B cell (primary cell): Measurements from ENCODE around the gene TUT1.

Source experiments
- EZH2 ChIP-seq: IDR thresholded peaks from 2 replicates; pipeline ENCODE4 v1.6.1; 2012; ENCODE audit warnings: borderline replicate concordance, low read depth, mild to moderate bottlenecking, moderate library complexity, low read length; ENCODE audit not compliant: insufficient read depth, poor library complexity, severe bottlenecking
- TF ChIP-seq, protein P1 (sequence below): fragments of 200-600 bp; IDR thresholded peaks from one replicate; pipeline ENCODE4 v1.8.0; 2022; ENCODE audit warnings: antibody characterized with exemption, mild to moderate bottlenecking

GRCh38 chr11:62591448-62592145 lies at the start of gene TUT1:
- TF ChIP-seq, protein P1, sequence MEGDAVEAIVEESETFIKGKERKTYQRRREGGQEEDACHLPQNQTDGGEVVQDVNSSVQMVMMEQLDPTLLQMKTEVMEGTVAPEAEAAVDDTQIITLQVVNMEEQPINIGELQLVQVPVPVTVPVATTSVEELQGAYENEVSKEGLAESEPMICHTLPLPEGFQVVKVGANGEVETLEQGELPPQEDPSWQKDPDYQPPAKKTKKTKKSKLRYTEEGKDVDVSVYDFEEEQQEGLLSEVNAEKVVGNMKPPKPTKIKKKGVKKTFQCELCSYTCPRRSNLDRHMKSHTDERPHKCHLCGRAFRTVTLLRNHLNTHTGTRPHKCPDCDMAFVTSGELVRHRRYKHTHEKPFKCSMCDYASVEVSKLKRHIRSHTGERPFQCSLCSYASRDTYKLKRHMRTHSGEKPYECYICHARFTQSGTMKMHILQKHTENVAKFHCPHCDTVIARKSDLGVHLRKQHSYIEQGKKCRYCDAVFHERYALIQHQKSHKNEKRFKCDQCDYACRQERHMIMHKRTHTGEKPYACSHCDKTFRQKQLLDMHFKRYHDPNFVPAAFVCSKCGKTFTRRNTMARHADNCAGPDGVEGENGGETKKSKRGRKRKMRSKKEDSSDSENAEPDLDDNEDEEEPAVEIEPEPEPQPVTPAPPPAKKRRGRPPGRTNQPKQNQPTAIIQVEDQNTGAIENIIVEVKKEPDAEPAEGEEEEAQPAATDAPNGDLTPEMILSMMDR: no peak
- no peak for TF ChIP-seq EZH2
